GM21526 (cell line): ENCODE results near the gene CD44.

Source experiments
- ATAC-seq: cut with Tn5 transposase; IDR thresholded peaks from one replicate; pipeline ENCODE4 v1.9.1; 2021; ENCODE audit warnings: moderate library complexity; ENCODE audit not compliant: unreplicated experiment, low FRiP score

CD44 gene

DNA sequence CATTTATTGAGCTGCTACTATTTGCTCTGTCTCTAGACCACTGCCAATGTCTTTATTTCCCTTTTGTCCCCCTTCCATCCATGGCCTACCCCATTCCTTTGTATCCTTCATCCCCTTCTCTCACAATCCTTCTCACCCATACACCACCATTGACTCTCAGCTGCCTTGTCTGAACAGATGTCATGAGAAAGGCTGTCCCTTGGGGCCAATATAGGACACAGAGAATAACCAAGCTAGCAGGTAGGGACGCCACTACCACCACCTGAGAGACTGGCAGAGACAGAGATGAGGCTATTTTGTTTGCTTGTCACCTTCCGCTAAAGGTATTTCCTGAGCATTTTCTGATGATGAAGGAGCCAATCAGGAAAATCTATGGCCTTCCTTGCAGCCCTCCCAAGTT, 138.9 kb downstream of the CD44 start:
- no peak for ATAC-seq

GRCh38 chr11:35280727-35281126, 141.8 kb downstream of the CD44 start:
- ATAC-seq: no peak

DNA sequence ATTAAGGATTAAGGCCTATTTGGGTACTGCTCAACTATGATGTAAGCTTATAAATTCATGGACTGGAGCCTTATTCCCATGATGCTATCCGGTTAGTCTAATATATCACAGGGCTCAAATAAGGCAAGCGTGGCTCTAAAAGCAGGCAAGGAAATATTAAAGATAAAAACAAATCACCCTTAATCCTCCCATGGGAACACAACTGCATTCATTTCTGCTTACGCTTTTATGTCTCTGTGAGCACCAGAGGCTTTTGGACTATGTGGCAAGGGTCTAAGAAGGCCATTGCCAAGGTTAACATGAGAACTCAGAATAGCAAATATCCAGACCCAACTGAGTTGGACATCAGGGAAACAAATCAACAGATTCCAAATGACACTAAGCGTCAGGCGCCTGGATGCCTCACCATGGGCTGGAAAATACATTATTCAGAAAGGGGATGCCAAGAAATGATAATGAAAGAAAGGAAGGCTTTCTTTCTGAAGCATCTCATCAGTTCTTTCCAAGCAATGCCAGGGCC, 142.3 kb downstream of the CD44 start:
- ATAC-seq: no peak
